ENCODE data around the gene NUP210. TPM values are rescaled to one million over a fixed set of nuclear protein-coding genes. Genes with fewer than 3 reads are reported as not detected.

NUP210 gene
- total and polyA plus RNA-seq, 2 donors (not counting 3 experiments of a cell fraction or from before 2014, with no cell fraction given): 0.14 to 0.84 TPM

DNA sequence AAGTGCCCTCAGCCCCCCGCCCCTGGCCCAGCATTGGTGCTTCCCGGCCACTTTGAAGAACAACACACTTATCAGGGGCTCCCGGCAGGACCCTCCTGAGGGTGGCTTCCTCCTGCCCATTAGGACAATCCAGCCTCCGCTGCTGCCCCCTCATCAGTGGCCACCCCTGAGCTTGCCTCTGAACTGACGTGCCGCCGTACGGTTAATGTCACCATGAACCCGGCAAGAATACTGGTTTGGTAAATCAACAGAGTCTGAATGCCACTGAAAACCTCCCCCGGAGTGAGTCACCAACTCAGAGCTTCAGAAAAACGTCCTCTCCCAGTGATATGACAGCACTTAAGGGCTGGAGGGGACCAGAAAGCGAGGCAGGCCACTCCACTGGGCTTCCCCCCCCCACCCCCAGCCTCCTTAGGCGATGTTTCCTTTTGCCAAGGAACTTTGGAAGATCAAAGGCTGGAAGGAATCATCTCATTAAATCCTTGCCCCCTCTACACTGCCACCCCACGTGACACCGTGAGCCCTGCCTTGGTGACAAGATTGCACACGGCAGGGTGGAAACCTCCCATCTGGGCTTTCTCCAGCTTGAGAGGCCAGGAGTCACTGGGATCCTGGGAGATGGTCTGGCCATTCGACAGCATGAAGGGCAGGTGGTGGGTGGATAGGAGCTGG, 142.1 kb downstream of the NUP210 start:
- intact Hi-C loops (cut with micrococcal nuclease) (no loop called here), dilution Hi-C loops (cut with MboI; ENCODE audit: extremely low pct_ligation_motif_present, low sequenced_read_pairs) (no loop called here)
- Histone ChIP-seq H4K20me1 (replicated peaks; ENCODE audit: control insufficient read depth, extremely low read depth, insufficient read depth, low read length) (no peaks in the 10 kb centered on the region), H3K4me3 (replicated peaks in 1 of 3; ENCODE audit: insufficient read depth in 1 of 3, low read depth in 1 of 3, low read length in 3 of 3) (no peak overlapping the region), H3K9me1 (replicated peaks; ENCODE audit: control insufficient read depth, extremely low read depth, insufficient read depth, low read length) (no peaks in the 10 kb centered on the region), H3K4me1 (ENCODE audit: control insufficient read depth, extremely low read depth, insufficient read depth, low read length) (no peaks in the 10 kb centered on the region), H3K27me3 (ENCODE audit: control insufficient read depth in 2 of 2, insufficient read depth in 2 of 2, low read length in 2 of 2) (peaks cover 10 to 13% of the 10 kb centered on the region in 2 experiments), H3K9ac (replicated peaks; ENCODE audit: extremely low read depth, insufficient read depth, low read length) (no peak overlapping the region), H3K36me3 (ENCODE audit: control insufficient read depth in 2 of 2, extremely low read depth in 1 of 2, insufficient read depth in 2 of 2, low read length in 2 of 2) (no peaks in the 10 kb centered on the region), H3K79me2 (ENCODE audit: control insufficient read depth, insufficient read depth, low read length) (no peaks in the 10 kb centered on the region), H2AFZ (ENCODE audit: low read depth, low read length) (no peak overlapping the region), H3K27ac (ENCODE audit: insufficient read depth, low read depth, low read length) (no peak overlapping the region), H3K4me2 (ENCODE audit: insufficient read depth, low read length) (no peak overlapping the region), H3K9me3 (replicated peaks; ENCODE audit: control insufficient read depth, insufficient read depth, low read length) (no peaks in the 10 kb centered on the region)
- ChIA-PET POLR2A (no interaction called here), CTCF (no interaction called here)
- BruUV-seq (replicated peaks): no TSS peak
- TF ChIP-seq, protein P1, sequence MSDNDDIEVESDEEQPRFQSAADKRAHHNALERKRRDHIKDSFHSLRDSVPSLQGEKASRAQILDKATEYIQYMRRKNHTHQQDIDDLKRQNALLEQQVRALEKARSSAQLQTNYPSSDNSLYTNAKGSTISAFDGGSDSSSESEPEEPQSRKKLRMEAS (IDR thresholded peaks at IDR 0.05; ENCODE audit: insufficient read depth, insufficient read length): no peak
- TF ChIP-seq, protein P2, sequence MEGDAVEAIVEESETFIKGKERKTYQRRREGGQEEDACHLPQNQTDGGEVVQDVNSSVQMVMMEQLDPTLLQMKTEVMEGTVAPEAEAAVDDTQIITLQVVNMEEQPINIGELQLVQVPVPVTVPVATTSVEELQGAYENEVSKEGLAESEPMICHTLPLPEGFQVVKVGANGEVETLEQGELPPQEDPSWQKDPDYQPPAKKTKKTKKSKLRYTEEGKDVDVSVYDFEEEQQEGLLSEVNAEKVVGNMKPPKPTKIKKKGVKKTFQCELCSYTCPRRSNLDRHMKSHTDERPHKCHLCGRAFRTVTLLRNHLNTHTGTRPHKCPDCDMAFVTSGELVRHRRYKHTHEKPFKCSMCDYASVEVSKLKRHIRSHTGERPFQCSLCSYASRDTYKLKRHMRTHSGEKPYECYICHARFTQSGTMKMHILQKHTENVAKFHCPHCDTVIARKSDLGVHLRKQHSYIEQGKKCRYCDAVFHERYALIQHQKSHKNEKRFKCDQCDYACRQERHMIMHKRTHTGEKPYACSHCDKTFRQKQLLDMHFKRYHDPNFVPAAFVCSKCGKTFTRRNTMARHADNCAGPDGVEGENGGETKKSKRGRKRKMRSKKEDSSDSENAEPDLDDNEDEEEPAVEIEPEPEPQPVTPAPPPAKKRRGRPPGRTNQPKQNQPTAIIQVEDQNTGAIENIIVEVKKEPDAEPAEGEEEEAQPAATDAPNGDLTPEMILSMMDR (IDR thresholded peaks at IDR 0.05; ENCODE audit: extremely low read depth in 1 of 2, insufficient read depth in 1 of 2, low read depth in 1 of 2, low read length in 2 of 2): no peak
- TF ChIP-seq JUN (IDR thresholded peaks at IDR 0.05; ENCODE audit: borderline replicate concordance, insufficient read depth, insufficient read length, low read depth) (no peak), FOS (IDR thresholded peaks at IDR 0.05; ENCODE audit: borderline replicate concordance, insufficient read depth, low read length) (no peak), POLR2A (IDR thresholded peaks at IDR 0.05; ENCODE audit: low read depth, low read length) (no peak), GATA2 (IDR thresholded peaks at IDR 0.05; ENCODE audit: insufficient read depth, insufficient read length, low read depth, low read length) (no peak), POLR2AphosphoS5 (IDR thresholded peaks at IDR 0.05; ENCODE audit: insufficient read depth, low read depth, low read length) (no peak), EZH2 (IDR thresholded peaks at IDR 0.05; ENCODE audit: borderline replicate concordance, low read depth, low read length, severe bottlenecking) (no peak), MYC (IDR thresholded peaks at IDR 0.05; ENCODE audit: low read depth, low read length) (no peak)
- no peak for DNase-seq (ENCODE audit: low read depth, low spot score)
- FAIRE-seq: no peak

Data from endothelial cell of umbilical vein (primary cell).